ENCODE results near the gene PLEKHF1. TPM values are rescaled to one million over a fixed set of nuclear protein-coding genes. Genes with fewer than 3 reads are reported as not detected.

Gene PLEKHF1
- total and polyA plus RNA-seq, 2 of the 13 experiments (the other 11 are each of a cell fraction or from before 2014, with no cell fraction given), result 2.9 to 3.8 TPM

GRCh38 chr19:29664753-29665214, 477 bp upstream of the PLEKHF1 start (continued):
- no peak for TF ChIP-seq POLR2AphosphoS5 (IDR thresholded peaks at IDR 0.05; ENCODE audit: low read depth, low read length)
- TF ChIP-seq CTCF (CRISPR knock-in tag; IDR thresholded peaks at IDR 0.05), result peak; percentile 42; the same call in 1 of the 2 replicates
- TF ChIP-seq, protein P1, sequence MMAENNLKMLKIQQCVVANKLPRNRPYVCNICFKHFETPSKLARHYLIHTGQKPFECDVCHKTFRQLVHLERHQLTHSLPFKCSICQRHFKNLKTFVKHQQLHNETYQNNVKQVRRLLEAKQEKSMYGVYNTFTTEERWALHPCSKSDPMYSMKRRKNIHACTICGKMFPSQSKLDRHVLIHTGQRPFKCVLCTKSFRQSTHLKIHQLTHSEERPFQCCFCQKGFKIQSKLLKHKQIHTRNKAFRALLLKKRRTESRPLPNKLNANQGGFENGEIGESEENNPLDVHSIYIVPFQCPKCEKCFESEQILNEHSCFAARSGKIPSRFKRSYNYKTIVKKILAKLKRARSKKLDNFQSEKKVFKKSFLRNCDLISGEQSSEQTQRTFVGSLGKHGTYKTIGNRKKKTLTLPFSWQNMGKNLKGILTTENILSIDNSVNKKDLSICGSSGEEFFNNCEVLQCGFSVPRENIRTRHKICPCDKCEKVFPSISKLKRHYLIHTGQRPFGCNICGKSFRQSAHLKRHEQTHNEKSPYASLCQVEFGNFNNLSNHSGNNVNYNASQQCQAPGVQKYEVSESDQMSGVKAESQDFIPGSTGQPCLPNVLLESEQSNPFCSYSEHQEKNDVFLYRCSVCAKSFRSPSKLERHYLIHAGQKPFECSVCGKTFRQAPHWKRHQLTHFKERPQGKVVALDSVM (CRISPR knock-in tag; IDR thresholded peaks at IDR 0.05), result 0 out of 2 replicates have a peak, but pooled peaks have one; percentile 17
- TF ChIP-seq, protein P2, sequence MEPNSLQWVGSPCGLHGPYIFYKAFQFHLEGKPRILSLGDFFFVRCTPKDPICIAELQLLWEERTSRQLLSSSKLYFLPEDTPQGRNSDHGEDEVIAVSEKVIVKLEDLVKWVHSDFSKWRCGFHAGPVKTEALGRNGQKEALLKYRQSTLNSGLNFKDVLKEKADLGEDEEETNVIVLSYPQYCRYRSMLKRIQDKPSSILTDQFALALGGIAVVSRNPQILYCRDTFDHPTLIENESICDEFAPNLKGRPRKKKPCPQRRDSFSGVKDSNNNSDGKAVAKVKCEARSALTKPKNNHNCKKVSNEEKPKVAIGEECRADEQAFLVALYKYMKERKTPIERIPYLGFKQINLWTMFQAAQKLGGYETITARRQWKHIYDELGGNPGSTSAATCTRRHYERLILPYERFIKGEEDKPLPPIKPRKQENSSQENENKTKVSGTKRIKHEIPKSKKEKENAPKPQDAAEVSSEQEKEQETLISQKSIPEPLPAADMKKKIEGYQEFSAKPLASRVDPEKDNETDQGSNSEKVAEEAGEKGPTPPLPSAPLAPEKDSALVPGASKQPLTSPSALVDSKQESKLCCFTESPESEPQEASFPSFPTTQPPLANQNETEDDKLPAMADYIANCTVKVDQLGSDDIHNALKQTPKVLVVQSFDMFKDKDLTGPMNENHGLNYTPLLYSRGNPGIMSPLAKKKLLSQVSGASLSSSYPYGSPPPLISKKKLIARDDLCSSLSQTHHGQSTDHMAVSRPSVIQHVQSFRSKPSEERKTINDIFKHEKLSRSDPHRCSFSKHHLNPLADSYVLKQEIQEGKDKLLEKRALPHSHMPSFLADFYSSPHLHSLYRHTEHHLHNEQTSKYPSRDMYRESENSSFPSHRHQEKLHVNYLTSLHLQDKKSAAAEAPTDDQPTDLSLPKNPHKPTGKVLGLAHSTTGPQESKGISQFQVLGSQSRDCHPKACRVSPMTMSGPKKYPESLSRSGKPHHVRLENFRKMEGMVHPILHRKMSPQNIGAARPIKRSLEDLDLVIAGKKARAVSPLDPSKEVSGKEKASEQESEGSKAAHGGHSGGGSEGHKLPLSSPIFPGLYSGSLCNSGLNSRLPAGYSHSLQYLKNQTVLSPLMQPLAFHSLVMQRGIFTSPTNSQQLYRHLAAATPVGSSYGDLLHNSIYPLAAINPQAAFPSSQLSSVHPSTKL (CRISPR knock-in tag; IDR thresholded peaks at IDR 0.05), result 0 out of 2 replicates have a peak, but pooled peaks have one; percentile 14
- 0 out of 2 replicates have a peak, but pooled peaks have one; percentile 10 for TF ChIP-seq AHR (CRISPR knock-in tag; IDR thresholded peaks at IDR 0.05)
- no peak for TF ChIP-seq TBX2 (CRISPR knock-in tag; IDR thresholded peaks at IDR 0.05; ENCODE audit: borderline replicate concordance)
- TF ChIP-seq NONO (IDR thresholded peaks at IDR 0.05), result no peak
- 0 out of 2 replicates have a peak, but pooled peaks have one; percentile 2 for TF ChIP-seq NONO (CRISPR knock-in tag; conservative IDR thresholded peaks at IDR 0.05)
- no peak for TF ChIP-seq HNRNPL (IDR thresholded peaks at IDR 0.05; ENCODE audit: low read depth, low read length)
- 0 out of 4 replicates have a peak, but pooled peaks of 1 of the 2 experiments have one; percentile 12 for TF ChIP-seq NR2F1 (CRISPR knock-in tag; IDR thresholded peaks at IDR 0.05)
